Measurements from ENCODE around the gene SAYSD1.

DNA sequence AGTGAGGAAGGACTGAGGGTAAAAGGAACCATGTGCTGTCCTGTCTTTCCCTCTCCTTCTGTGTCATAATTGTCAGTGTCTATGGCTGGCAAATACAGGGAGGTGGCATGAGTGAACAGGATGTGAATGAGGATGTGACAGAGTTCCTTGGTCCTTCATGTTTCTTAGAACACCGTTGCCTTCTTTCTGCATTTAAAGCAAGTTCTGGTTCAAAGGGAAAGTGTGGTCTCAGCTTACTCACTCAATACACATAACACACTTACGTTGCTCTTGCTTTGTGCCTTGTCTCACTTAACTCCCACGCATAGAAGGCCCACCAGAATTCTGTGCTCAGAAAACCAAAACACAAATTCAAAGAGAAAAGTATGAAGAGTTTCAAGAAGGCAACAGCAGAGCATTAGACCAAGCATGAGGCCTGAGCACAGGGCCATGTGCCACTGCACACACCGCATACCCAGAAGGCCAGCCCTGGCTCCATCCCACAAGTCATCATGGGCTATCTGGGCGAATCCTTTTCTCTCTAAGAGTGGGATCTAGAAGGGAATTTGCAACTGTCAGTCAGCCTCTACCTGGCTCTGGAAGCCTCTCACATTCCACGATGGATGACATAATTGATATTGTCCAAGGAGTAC is 38.9 kb upstream of the SAYSD1 start:
- TF ChIP-seq CTCF (IDR thresholded peaks at IDR 0.05 in 2 of 3, conservative IDR thresholded peaks at IDR 0.05 in 1 of 3; ENCODE audit: insufficient read depth in 2 of 3, low read depth in 1 of 3, low read length in 3 of 3) (no peak), FOXA1 (IDR thresholded peaks at IDR 0.05; ENCODE audit: borderline replicate concordance) (no peak), RAD21 (CRISPR knock-in tag; conservative IDR thresholded peaks at IDR 0.05 in 1 of 2, IDR thresholded peaks at IDR 0.05 in 1 of 2) (no peak), EZH2 (IDR thresholded peaks at IDR 0.05; ENCODE audit: borderline replicate concordance, low read depth, low read length) (no peak)
